Right atrium auricular region (tissue), 2 donors: Measurements from ENCODE around the gene L3MBTL2. TPM values are rescaled to one million over a fixed set of nuclear protein-coding genes. Genes with fewer than 3 reads are reported as not detected.

ENCODE experiments used
- DNase-seq: peaks from one replicate; pipeline ENCODE4 v3.0.0-alpha.2; 2019; ENCODE audit warnings: low spot score
- H3K27ac ChIP-seq, 2 donors: fragments of 200-600 bp; sonication (generic); 1 replicate in 1 of 2; 2 replicates in 1 of 2; pipeline ENCODE4 v1.5.1; 2016 to 2019
- H3K27me3 ChIP-seq, 2 donors: fragments of 200-600 bp; sonication (generic); one replicate each; pipeline versions ENCODE4 v1.5.1 to v1.6.0; 2017 to 2019
- H3K36me3 ChIP-seq: fragments of 200-600 bp; sonication (generic); one replicate; pipeline ENCODE4 v1.5.1; 2016
- H3K4me1 ChIP-seq, 2 donors: fragments of 200-600 bp; sonication (generic); one replicate each; pipeline versions ENCODE4 v1.5.1 to v1.6.0; 2017 to 2019
- H3K4me3 ChIP-seq, 2 donors: fragments of 200-600 bp; sonication (generic); 1 replicate in 1 of 2; 2 replicates in 1 of 2; pipeline ENCODE4 v1.5.1; 2017 to 2019; ENCODE audit warnings: mild to moderate bottlenecking in 1 of 2, moderate library complexity in 1 of 2
- H3K9me3 ChIP-seq, 2 donors: fragments of 200-600 bp; sonication (generic); one replicate each; pipeline ENCODE4 v1.5.1; 2019
- CTCF ChIP-seq, 2 donors: fragments of 200-600 bp; sonication (generic); IDR thresholded peaks; one replicate each; pipeline ENCODE4 v1.5.1; 2019; ENCODE audit warnings: antibody characterized with exemption in 2 of 2
- total RNA-seq, 2 donors: library from RNA; depleted of rRNA; stranded (reverse); fragments of >200 nt; gene quantifications; one replicate each; pipeline ENCODE4 v1.1.0, GENCODE V29; 2016

L3MBTL2 gene
- total RNA-seq, 2 donors from 2014 or later: 9.0 to 14.6 TPM

- H3K4me3 ChIP-seq: no peak overlapping the region
- H3K36me3 ChIP-seq: no peaks in the 10 kb centered on the region
- no peaks in the 10 kb centered on the region for H3K27me3 ChIP-seq
- no peak for DNase-seq
- no peaks in the 10 kb centered on the region for H3K9me3 ChIP-seq
- H3K27ac ChIP-seq: no peak overlapping the region
- no peak for TF ChIP-seq CTCF (IDR thresholded peaks at IDR 0.05)
- peaks cover 0 to 11% of the 10 kb centered on the region in 2 donors for H3K4me1 ChIP-seq
Observed at GRCh38 chr22:41243361-41243760, 38.2 kb downstream of the L3MBTL2 start.

GRCh38 chr22:41245917-41246499 lies 40.9 kb downstream of the L3MBTL2 start:
- no peak for DNase-seq
- H3K9me3 ChIP-seq: no peaks in the 10 kb centered on the region
- no peak overlapping the region for H3K27ac ChIP-seq
- no peak for TF ChIP-seq CTCF (IDR thresholded peaks at IDR 0.05)
- H3K4me3 ChIP-seq: no peak overlapping the region
- no peaks in the 10 kb centered on the region for H3K27me3 ChIP-seq
- H3K36me3 ChIP-seq: peaks cover 23% of the 10 kb centered on the region
- peaks cover 0 to 14% of the 10 kb centered on the region in 2 donors for H3K4me1 ChIP-seq

- H3K4me1 ChIP-seq: peaks cover 0 to 14% of the 10 kb centered on the region in 2 donors
- no peak overlapping the region for H3K4me3 ChIP-seq
- H3K36me3 ChIP-seq: peaks cover 39% of the 10 kb centered on the region
- no peak for TF ChIP-seq CTCF (IDR thresholded peaks at IDR 0.05)
- DNase-seq: no peak
- no peaks in the 10 kb centered on the region for H3K27me3 ChIP-seq
- peak overlapping the region; percentile 6 to 52 for H3K27ac ChIP-seq
- no peaks in the 10 kb centered on the region for H3K9me3 ChIP-seq
Observed at GRCh38 chr22:41247703-41248102, 42.6 kb downstream of the L3MBTL2 start.

- H3K36me3 ChIP-seq: peaks cover 45% of the 10 kb centered on the region
- TF ChIP-seq CTCF (IDR thresholded peaks at IDR 0.05): no peak
- no peak overlapping the region for H3K4me3 ChIP-seq
- H3K4me1 ChIP-seq: peaks cover 0 to 14% of the 10 kb centered on the region in 2 donors
- no peak for DNase-seq
- H3K9me3 ChIP-seq: no peaks in the 10 kb centered on the region
- peak overlapping the region; percentile 6 to 52 for H3K27ac ChIP-seq
- no peaks in the 10 kb centered on the region for H3K27me3 ChIP-seq
Observed at GRCh38 chr22:41248314-41248713, 43.2 kb downstream of the L3MBTL2 start.

GRCh38 chr22:41248758-41249157 lies 43.6 kb downstream of the L3MBTL2 start:
- H3K27me3 ChIP-seq: no peaks in the 10 kb centered on the region
- peaks cover 49% of the 10 kb centered on the region for H3K36me3 ChIP-seq
- no peak overlapping the region for H3K4me3 ChIP-seq
- peak overlapping the region; percentile 6 to 52 for H3K27ac ChIP-seq
- H3K9me3 ChIP-seq: no peaks in the 10 kb centered on the region
- H3K4me1 ChIP-seq: peaks cover 0 to 14% of the 10 kb centered on the region in 2 donors
- DNase-seq: no peak
- TF ChIP-seq CTCF (IDR thresholded peaks at IDR 0.05): no peak

- DNase-seq: no peak
- no peak for TF ChIP-seq CTCF (IDR thresholded peaks at IDR 0.05)
Observed at GRCh38 chr22:41249442-41249841, 44.3 kb downstream of the L3MBTL2 start.

More at GRCh38 chr22:41249442-41249841, 44.3 kb downstream of the L3MBTL2 start:
- no peaks in the 10 kb centered on the region for H3K9me3 ChIP-seq
- no peak overlapping the region for H3K4me3 ChIP-seq
- peak overlapping the region in 1 of 2 donors; percentile 52 for H3K27ac ChIP-seq
- H3K4me1 ChIP-seq: peaks cover 0 to 14% of the 10 kb centered on the region in 2 donors
- peaks cover 56% of the 10 kb centered on the region for H3K36me3 ChIP-seq
- H3K27me3 ChIP-seq: no peaks in the 10 kb centered on the region
